Measurements from ENCODE around the gene SLC12A1.

The SLC12A1 gene

DNA sequence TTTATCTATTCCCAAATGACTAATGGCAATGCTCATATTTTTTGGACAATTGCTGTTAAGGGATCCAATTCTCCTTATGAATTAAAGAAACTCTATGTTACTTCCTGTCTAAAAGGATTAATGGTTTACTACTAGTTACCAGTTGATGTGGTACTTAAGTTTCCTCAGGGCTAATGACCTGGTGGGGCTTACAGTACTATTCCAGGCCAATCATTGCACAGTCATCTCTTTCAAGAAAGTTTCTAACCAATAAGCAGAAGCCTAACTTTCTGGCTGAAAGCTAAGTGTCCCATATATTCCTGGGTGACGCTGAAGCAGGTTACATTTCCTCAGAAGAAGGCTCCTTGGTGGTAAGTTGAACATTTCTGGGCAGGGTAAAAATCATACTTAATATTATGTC lies at the start of gene SLC12A1:
TSS of gene SLC12A1 (plus strand) at position 322 of the 400 bp plus-strand sequence. CDS start 1,418 bp downstream, outside the sequence.
- DNase-seq, result no peak

DNA sequence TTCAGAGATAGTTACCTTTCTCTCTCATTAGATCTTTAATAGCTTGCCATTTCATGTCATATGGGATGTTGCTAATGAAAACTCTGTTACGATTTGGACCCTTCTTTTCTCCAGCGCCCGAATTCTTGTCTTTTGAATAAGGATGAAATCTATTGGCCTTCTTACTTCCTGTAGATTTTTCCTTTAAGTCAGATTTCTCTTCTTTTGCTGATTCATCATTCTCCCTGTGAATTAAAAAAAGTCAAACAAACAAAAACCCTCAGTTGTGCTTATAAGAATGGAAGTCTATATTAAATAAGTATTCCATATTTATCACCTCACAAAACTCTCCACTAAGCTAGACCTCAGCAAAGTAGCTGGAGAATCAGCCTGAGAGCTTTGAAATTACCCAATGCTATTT lies 37.5 kb upstream of the SLC12A1 start:
- DNase-seq, result no peak

DNA sequence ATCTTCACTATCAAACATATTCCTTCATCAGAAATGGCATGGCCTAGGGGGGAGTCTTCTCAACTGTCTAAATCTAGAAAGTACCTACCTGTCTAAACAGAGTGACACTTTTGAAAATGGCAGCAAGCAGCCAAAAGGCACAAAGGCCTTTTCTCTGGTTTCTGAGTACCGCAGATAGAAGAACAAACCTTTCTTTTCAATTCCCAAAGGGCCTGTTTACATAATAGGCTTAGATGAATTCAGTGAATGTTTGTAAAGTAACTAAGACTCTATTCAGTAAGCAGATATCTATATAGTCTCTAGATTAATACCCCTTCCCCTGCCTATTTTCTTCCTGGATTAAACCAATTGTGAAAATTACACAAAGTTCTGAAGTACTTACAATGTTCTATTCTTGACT lies 35.1 kb upstream of the SLC12A1 start:
- DNase-seq, result no peak

DNA sequence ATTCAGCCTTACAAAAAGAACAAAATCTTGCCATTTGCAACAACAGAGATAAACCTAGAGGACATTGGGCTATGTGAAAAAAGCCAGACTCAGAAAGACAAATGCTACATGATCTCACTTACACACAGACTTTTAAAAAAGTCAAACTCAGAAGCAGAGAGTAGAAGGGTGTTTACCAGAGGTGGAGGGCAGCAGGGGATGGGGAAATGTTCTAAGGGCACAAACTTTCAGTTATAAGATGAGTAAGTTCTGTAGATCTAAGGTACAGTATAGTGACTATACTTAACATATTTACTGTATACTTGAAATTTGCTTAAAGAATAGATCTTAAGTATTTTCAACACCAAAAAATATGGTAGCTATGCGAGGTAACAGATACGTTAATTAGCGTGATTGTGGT lies 31.0 kb upstream of the SLC12A1 start:
- no peak for DNase-seq

DNA sequence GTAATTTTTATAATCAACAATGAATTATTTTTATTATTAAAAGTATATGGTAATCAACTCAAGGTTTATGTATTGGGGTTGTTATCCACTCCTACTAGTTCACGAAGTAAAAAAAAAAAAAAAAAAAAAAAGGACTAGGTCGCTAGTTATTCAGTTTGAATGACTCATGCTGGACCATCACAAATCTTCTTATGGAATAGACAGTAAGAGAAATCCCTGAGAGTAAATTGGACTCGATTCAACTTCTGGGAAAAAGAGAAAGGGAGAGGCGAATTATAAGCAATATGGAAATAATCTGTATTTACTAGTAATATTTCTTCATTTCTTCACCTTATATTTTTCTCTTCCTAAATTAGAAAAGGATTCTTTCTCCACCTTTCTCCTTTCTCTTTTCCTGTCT lies 30.0 kb upstream of the SLC12A1 start:
- DNase-seq, result no peak

DNA sequence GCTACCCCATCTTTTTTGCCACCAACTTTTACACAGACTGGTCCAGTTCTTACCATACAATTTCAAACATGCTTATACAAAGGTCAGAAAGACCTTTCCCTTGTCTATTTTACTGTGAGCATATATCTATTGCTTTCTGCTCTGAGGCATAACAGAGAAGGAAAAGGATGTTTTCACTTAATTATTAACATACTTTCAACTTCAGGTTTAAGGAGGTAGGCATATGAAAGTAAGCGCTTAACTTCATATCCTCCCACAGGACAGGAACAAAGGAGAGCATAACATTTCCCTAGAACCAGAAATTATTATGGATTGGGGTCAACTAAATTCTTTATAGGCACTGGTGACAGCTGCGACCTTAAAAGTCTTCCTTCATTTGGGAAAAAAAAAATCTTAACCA lies 29.1 kb upstream of the SLC12A1 start:
- no peak for DNase-seq

DNA sequence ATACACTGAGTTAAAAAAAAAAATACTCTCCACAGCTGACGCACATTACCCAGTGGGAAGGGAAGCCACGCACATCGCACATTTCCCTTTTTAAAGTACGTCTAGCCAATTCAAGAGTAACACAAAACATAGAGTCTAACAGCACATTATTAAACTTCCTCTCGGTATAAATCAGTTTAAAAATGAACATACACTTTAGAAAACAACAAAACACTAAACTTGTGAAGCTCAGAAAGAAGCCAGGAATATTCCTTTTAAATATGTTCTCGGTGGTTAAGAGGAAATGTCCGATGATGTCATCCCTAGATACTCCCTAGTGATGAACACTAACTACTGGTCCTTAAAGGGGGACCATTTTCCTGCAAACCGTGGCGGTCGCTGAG lies 28.7 kb upstream of the SLC12A1 start:
- peak; percentile 26 to 48 (median 39) for DNase-seq

DNA sequence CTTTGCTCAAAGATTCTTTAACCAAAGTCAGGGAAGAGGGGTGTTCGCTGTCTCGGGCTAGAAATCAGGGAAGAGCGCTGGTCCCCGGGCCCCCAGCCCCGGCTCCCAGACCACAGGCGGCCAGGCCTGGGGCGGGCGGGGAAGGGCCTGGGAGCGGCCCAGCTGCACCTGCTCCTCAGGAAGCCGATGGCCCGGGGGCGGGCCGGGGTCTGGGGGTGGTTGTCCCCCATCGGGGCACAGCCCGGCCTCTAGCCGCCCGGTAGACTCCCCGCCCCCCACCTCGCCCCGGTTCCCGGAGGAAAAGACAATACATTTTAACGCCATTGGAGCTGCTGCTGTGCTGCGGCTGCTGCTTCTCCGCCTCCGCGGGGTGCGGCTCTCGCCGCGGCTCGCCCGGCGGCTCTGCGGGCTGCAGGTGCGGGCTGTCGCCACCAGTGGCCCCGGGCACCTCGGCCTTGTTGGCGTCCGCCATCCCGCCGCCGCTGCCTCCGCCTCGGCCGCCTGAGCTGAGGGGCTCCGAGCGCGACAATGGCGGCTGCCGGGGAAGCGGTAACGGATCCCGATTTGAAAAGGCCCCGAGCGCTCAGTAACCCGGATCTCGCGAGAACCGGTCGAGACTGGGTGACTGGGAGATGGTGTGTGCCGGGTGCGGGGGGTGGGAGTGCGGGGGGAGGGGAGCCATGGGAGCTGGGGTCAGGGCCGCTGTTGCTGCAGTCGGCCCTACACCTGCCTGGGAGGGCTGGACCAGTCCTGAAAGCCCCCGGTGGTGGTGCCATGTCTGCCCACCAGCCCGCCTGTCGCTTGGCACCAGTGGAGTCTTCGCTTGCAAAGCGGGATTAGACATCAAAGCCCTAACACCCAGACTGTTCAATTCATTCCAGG lies 28.1 kb upstream of the SLC12A1 start, which contains the start of gene MYEF2:
TSS of gene MYEF2 (minus strand) at position 530 of the 882 bp plus-strand sequence. CDS start at position 472, 58 bp downstream.
- peak; percentile 22 to 36 (median 35) for DNase-seq

DNA sequence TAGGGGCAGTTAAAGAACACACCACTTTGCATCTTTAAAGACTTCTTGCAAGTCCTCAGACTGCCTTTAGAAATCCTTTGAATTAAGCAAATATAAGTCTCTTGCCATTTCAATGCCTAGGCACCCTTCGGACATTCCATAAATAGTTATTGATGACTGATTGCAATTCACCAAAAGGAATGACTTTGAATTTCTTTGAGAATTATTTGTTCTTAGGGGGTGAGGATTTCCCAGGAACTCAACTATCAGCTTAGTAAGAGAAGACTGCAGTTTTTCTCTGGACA lies 27.5 kb upstream of the SLC12A1 start:
- no peak for DNase-seq

DNA sequence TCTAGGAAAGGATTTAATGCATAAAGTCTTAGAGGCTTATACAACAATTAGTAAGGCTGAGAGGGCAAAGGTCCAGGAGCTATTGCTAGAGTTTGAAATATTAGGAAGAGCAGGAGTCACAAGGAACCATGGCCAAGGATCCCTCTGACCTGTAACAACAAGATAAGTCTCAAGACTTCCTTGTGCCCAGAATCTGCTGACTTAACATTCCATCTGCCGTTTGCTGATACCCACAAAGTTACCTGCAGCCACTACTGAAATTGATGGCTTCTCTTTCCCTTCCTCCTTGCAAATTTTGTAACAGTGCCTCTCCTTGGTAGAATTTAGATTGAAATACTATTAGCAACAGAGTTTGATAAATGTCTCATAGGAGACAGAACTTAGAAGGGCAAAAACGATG lies 23.4 kb upstream of the SLC12A1 start:
- DNase-seq, result no peak

DNA sequence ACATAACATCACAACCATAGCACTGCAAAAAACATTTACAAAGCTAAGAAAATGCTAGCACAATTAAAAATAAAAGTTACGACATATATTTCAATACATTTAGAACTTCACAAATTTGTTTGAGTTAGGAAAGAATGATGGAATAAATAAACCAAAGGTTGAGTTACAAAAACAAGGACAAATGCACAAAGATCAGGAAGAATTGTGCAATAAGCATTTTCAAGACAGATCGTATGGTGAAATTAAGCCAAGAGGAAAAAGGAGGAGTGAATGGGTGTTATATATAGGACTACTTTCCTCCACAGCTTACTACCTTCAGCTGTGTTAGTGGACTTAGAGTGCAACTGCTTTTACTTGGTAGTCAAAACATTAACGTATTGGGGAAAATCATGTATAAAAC lies 20.6 kb upstream of the SLC12A1 start:
- no peak for DNase-seq

DNA sequence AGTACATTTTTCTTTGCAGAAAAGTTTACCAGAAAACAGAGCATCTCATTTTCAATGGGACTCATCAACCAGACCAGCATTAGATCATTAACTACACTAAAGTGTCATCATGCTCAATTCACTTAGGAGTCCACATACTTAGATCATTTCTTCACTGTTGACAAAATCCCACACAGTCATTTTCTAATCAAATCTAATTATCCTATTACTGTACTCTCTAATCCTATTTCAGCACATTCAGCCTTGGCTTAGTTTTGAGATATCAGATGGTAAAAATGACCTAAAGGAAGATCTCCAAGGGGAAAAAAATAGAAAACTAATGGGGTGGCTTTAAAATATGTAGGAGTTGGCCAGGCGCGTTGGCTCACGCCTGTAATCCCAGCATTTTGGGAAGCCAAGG lies 19.8 kb upstream of the SLC12A1 start:
- DNase-seq, result no peak

DNA sequence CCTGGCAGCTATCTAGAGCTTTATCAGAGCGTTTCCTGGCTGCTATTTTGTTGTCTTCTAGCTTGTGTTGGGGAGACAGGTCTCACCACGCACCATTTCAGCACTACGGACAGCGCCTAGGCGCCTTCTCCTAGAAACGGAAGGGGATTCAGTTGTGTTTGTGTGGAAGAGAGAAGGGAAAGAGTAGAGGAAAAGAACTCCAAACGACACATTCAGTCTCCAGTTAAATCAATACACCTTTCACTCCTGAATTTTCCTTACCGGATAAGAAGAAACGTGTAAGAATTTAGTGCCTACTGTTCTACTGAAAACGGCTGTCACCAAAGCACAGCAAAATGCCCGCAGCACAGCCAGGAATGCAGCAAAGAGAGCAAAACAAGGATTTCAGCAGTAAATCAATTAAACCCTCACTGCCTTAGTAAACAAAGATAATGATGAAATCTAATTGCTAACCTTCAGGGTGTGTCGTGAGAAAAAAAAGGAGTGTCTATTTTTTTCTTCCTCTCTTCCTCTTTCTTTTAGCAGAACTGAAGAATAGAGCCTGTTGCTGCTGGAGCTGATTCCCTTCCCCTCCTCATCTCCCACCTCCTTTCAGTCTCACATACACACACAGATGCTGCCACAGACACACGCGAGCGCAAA lies 15.0 kb upstream of the SLC12A1 start:
- DNase-seq, result peak; percentile 50 to 78 (median 68)

DNA sequence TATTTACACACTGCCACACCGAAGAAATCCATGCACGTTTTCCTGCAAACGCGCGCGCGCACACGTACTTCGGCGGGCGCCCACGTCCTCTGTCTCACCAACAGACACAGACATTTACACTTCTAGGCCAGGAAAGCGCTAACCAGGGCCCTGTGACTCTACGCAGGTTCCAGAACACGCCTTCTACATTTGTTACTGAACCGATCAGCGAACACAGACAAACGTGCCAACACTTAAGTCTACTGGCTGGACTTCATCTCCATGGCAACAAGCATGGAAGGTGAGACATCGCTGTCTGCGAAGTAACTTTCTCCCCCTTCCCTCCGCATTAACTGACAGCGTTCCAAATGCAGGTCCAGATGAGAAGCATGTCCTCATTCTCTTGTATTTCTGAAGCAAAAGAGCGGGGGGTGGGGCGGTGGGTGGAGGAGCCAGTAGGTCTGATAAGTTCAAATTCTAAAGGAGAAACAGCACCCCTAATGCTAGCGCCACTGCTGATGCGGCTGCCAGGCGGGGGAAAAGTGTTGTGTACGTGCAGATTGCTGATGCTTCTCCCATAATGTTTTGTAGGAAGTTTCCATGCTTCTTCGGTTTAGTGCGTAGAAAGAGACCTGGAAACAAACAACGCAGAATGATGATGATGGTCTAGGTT lies 14.4 kb upstream of the SLC12A1 start, which contains the start of gene CTXN2:
TSS of gene CTXN2 (plus strand) at position 92 of the 652 bp plus-strand sequence. CDS start 9,636 bp downstream, outside the sequence.
- DNase-seq, result no peak

DNA sequence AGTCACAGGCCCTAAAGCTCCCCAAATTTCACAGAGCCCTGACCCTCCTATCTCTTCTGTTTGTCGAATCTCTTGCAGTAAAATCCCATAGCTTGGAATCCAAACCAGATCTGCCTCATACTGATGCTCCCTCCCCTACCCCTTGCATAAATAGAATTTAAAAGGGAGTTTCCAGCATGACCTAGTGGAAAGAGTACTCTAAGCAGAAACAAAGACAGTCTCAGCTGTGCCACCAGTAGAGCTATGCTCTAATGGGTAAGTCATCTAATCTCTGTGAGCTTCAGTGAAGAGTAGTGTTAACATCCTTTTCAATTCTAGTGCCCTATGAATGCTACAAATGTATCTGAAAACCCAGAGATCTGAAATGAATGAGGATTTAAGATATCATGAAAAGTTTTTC lies 4.0 kb upstream of the SLC12A1 start:
- no peak for DNase-seq

DNA sequence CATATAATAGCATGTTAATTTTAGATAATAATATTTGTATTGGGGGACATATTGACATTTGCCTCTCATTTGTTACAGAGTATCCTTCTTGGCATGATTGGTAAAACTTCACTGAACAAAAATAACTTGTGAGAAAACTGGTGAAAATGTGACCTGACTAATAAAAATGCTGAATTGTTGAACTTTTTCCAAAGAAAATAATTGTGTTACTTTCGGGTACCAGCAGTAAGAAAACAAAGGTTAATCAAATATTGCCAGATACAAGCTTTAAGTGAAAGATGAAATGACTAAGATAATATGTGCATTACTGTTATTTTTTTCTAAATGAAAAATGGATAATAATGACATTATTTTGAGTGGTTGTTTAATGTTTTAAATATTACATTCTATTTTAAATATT lies 15.2 kb downstream of the SLC12A1 start:
- DNase-seq, result no peak

DNA sequence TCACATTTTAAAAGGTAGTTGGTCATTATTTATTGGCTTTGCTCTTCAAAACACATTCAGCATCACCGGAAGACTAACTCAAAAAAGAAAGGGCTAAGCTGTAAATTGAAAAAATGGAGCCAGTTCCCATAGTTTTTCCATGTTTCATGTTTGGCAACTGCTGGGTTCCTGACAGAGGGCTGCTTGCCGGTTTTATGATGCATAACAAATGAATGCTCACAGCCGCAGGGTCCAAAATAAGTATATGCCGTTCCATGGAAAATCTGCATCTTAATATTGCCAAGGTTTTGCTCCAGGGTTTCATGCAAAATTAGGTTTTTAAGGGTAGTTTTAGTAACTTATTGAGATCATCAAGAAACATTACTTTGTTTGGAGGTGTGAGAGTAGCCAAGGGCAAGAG lies 15.8 kb downstream of the SLC12A1 start:
- no peak for DNase-seq

DNA sequence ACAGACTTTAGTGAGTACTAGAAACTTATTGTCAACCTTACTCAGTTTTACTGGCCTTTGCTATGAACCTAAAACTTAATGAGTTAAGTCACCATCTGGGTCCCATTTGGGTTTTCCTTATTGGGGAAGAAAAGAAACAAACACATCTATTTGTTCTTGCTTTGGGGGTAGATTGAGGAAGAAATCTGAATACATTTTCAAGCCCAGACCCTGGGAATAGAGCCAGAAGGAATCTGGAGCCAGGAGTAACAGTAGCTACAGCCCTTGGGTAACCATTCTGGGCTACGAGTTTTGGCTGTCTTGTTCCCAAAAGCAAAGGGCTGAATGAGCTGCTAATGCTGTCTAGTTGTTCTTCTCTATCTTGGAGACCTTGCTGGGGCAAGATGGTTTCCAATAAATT lies 16.5 kb downstream of the SLC12A1 start:
- DNase-seq, result no peak

DNA sequence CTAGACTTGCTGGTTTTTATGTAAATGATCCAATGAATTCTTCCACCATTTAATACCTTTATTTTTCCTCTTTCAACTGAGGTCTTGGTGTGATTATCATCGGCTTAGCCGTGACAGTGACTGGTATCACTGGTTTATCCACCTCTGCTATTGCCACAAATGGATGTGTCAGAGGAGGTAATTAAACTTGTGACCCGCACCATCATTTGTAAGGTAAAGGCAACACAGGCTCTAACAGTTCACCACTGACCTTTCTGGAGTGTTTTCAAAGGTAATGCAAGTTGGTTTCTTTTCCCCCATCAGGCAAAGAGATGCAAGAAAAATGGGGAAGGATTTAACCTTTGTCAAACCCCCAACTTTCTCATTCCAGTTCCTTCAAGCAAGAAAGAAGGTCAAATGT lies 19.7 kb downstream of the SLC12A1 start:
- DNase-seq, result no peak

DNA sequence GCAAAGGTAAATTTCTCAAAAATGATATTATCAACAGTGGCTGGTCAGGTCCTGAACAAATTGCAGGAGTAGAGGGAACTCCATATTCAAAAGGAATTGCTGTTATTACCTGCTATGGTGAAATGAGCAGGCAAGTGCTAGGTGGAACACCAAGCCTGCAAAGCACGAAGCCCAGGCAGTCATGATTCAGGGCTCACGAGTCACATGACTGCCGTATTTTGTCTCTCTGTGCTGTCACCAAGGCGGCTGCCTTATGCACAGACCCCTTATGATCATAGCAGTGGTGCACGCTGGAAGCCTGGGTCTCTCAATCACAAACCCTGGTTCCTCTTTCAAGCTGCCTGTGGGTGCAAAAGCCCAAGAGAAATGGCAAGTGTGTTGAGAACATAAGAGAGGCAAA lies 24.4 kb downstream of the SLC12A1 start:
- no peak for DNase-seq

DNA sequence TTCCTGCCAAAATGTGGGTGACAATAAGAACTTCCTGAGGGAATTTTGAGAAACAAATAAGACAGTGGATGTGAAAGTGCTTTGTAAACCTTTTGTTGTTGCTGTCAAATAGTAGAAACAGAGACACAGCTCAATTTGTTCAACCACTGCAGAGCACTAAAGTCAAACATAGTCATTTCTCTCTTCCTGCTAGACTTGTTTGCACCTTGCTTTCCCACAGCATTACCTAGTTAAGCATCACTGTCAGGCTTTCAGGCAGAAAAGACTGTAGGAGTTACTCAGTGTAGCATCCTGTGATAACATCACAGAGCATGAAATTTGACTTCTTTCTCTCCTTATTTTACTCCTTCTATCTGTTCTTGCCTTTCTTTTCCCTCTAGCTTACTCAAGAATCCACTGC lies 27.1 kb downstream of the SLC12A1 start:
- no peak for DNase-seq

DNA sequence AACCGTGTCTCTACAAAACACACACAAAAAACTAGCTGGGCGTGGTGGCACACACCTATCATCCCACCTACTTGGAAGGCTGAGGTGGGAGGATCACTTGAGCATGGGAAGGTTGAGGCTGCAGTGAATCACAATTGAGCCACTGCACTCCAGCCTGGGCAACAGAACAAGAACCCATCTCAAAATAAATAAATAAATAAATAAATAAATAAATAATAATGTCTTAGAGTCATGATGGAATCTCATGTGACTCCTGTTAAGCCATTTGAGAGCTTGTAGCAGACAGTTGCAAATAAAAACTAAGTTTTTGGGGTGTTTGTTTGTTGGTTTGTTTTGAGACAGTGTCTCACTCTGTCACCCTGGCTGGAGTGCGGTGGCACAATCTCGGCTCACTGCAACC lies 33.2 kb downstream of the SLC12A1 start:
- no peak for DNase-seq

DNA sequence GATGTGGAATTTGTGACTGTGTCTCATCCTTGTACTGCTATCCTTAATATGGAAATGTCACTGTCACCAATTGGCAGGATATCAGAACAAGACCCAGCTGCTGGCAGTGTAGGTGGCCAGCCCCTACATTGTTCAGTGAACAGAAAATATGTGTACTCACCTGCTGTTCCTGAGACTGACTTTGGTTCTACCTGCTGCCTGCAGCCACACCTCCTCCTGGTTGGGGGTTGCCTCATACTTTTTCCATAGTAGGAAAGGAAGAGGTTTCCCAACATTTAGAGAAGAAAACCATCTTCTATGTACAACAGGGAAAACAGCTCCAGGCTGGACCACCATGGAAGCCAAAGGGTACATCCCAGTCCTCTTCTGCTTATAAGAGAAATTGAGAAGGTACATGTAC lies 35.9 kb downstream of the SLC12A1 start:
- DNase-seq, result no peak

DNA sequence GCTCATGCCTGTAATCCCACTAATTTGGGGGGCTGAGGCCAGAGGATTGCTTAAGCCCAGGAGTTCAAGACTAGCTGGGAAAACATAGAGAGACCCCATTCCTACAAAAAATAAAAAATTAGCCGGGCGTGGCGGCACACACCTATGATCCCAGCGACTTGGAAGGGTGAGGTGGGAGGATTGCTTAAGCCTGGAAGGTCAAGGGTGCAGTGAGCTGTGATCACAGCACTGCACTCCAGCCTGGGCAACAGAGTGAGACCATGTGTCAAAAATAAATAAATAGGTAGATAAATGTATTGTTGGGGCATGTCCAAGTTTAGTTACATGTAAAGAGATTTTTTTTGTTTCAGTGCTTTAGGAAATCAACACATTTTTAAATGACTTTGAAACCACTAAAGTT lies 36.4 kb downstream of the SLC12A1 start:
- no peak for DNase-seq

Measured in suppressor macrophage treated with lipopolysaccharide for 1 hour (primary cell).